Osteoblast (primary cell): ENCODE results near the gene PRKCE. TPM values are rescaled to one million over a fixed set of nuclear protein-coding genes. Genes with fewer than 3 reads are reported as not detected.

ENCODE experiments used
- DNase-seq: peaks from one replicate; pipeline ENCODE4 v3.0.0; 2011; ENCODE audit warnings: low spot score, mixed read lengths; ENCODE audit not compliant: insufficient read length; ENCODE audit errors: missing footprints
- H2AFZ ChIP-seq: 2 replicates; pipeline ENCODE4 v1.6.0; 2011; ENCODE audit warnings: mild to moderate bottlenecking, low read length
- H3K27ac ChIP-seq: 2 replicates; pipeline ENCODE4 v1.5.1; 2011; ENCODE audit warnings: mild to moderate bottlenecking, low read depth, low read length, moderate library complexity
- H3K27me3 ChIP-seq: 2 replicates; pipeline ENCODE4 v1.6.0; 2012; ENCODE audit warnings: mild to moderate bottlenecking, control low read depth, inconsistent platforms, low read length, moderate library complexity; ENCODE audit not compliant: insufficient read depth
- H3K36me3 ChIP-seq: 2 replicates; pipeline ENCODE4 v1.5.1; 2011; ENCODE audit warnings: mild to moderate bottlenecking, low read length, control low read depth, moderate library complexity; ENCODE audit not compliant: insufficient read depth
- H3K4me1 ChIP-seq: 2 replicates; pipeline ENCODE4 v1.5.1; 2011; ENCODE audit warnings: mild to moderate bottlenecking, low read length, control low read depth, moderate library complexity; ENCODE audit not compliant: insufficient read depth
- H3K4me2 ChIP-seq: 2 replicates; pipeline ENCODE4 v1.6.0; 2011; ENCODE audit warnings: mild to moderate bottlenecking, low read length; ENCODE audit not compliant: insufficient read depth
- H3K4me3 ChIP-seq: fragments of 200-600 bp; sonication (generic); 3 replicates; pipeline ENCODE4 v1.5.1; 2012; ENCODE audit warnings: mild to moderate bottlenecking, low read length, inconsistent platforms; ENCODE audit not compliant: insufficient read depth
- H3K79me2 ChIP-seq: 2 replicates; pipeline ENCODE4 v1.6.0; 2012; ENCODE audit warnings: mild to moderate bottlenecking, low read length, control low read depth, inconsistent platforms; ENCODE audit not compliant: insufficient read depth
- H3K9me3 ChIP-seq: 2 replicates; pipeline ENCODE4 v1.5.1; 2011; ENCODE audit warnings: low read depth, low read length, control low read depth
- H4K20me1 ChIP-seq: 2 replicates; pipeline ENCODE4 v1.6.0; 2012; ENCODE audit warnings: mild to moderate bottlenecking, low read length, control low read depth; ENCODE audit not compliant: insufficient read depth
- CTCF ChIP-seq: IDR thresholded peaks from 2 replicates; pipeline ENCODE4 v1.5.1; 2011; ENCODE audit warnings: mild to moderate bottlenecking, low read depth, low read length, moderate library complexity; ENCODE audit errors: extremely low read depth
- total RNA-seq: library from RNA; depleted of rRNA; stranded (reverse); fragments of >200 nt; gene quantifications from 2 replicates; pipeline ENCODE4 v1.2.3, GENCODE V29; 2012

The PRKCE gene
- total RNA-seq, 1 donor = 22.1 TPM

GRCh38 chr2:46171996-46172546, 520.6 kb downstream of the PRKCE start:
- Histone ChIP-seq H3K4me1 (peaks cover 15% of the 10 kb centered on the region), H4K20me1 (no peaks in the 10 kb centered on the region), H3K36me3 (no peaks in the 10 kb centered on the region), H2AFZ (peak overlapping the region; percentile 68), H3K27ac (peak overlapping the region; percentile 58), H3K4me3 (no peak overlapping the region), H3K4me2 (no peak overlapping the region), H3K27me3 (no peaks in the 10 kb centered on the region), H3K9me3 (no peaks in the 10 kb centered on the region), H3K79me2 (no peaks in the 10 kb centered on the region)
- DNase-seq = no peak
- TF ChIP-seq CTCF = peak; percentile 8

- no peaks in the 10 kb centered on the region for H4K20me1 ChIP-seq
- no peak overlapping the region for H3K4me2 ChIP-seq
- H3K4me1 ChIP-seq = peaks cover 15% of the 10 kb centered on the region
- no peak overlapping the region for H2AFZ ChIP-seq
- no peaks in the 10 kb centered on the region for H3K36me3 ChIP-seq
- no peak overlapping the region for H3K4me3 ChIP-seq
- no peaks in the 10 kb centered on the region for H3K27me3 ChIP-seq
- no peak for TF ChIP-seq CTCF
- no peak for DNase-seq
- no peaks in the 10 kb centered on the region for H3K9me3 ChIP-seq
- H3K79me2 ChIP-seq = no peaks in the 10 kb centered on the region
- H3K27ac ChIP-seq = no peak overlapping the region
Measured at GRCh38 chr2:46173030-46173429, 521.6 kb downstream of the PRKCE start.

GRCh38 chr2:46173636-46174250, 522.3 kb downstream of the PRKCE start:
- Histone ChIP-seq H3K79me2 (no peaks in the 10 kb centered on the region), H3K27me3 (no peaks in the 10 kb centered on the region), H2AFZ (no peak overlapping the region), H3K9me3 (no peaks in the 10 kb centered on the region), H3K4me1 (peaks cover 18% of the 10 kb centered on the region), H3K4me3 (no peak overlapping the region), H3K27ac (no peak overlapping the region), H4K20me1 (no peaks in the 10 kb centered on the region), H3K36me3 (no peaks in the 10 kb centered on the region), H3K4me2 (no peak overlapping the region)
- no peak for DNase-seq
- no peak for TF ChIP-seq CTCF

- H3K36me3 ChIP-seq = no peaks in the 10 kb centered on the region
- H3K27me3 ChIP-seq = no peaks in the 10 kb centered on the region
- H4K20me1 ChIP-seq = no peaks in the 10 kb centered on the region
- H3K4me2 ChIP-seq = no peak overlapping the region
- no peak overlapping the region for H3K27ac ChIP-seq
- no peaks in the 10 kb centered on the region for H3K79me2 ChIP-seq
- H3K4me1 ChIP-seq = peaks cover 26% of the 10 kb centered on the region
- no peak overlapping the region for H3K4me3 ChIP-seq
- no peaks in the 10 kb centered on the region for H3K9me3 ChIP-seq
- no peak for DNase-seq
- no peak for TF ChIP-seq CTCF
- no peak overlapping the region for H2AFZ ChIP-seq
Measured at GRCh38 chr2:46174345-46175170, 523.1 kb downstream of the PRKCE start.
